ENCODE results near the gene VPS39. TPM values are rescaled to one million over a fixed set of nuclear protein-coding genes. Genes with fewer than 3 reads are reported as not detected.

The VPS39 gene
- total RNA-seq, 1 experiment from 2014 or later = 55.2 TPM

GRCh38 chr15:42184736-42185135 lies 23.4 kb downstream of the VPS39 start:
- intact Hi-C loops (cut with micrococcal nuclease; ENCODE audit: unreplicated experiment) = no loop called here
- Histone ChIP-seq H3K27ac (ENCODE audit: low read length) (no peak overlapping the region), H3K4me1 (ENCODE audit: control insufficient read depth, insufficient read depth, low read length) (no peaks in the 10 kb centered on the region), H3K27me3 (ENCODE audit: control insufficient read depth, insufficient read depth, low read length) (no peaks in the 10 kb centered on the region), H3K9me3 (ENCODE audit: control insufficient read depth, insufficient read depth, low read depth, low read length) (no peaks in the 10 kb centered on the region), H3K36me3 (ENCODE audit: control insufficient read depth, insufficient read depth, low read length) (peaks cover 22% of the 10 kb centered on the region), H3K4me3 (ENCODE audit: low read depth in 2 of 2, low read length in 2 of 2) (no peak overlapping the region)
- in situ Hi-C loops (cut with HindIII; ENCODE audit: low pct_unique_long_range_greater_than_20kb, low sequenced_read_pairs) = no loop called here
- DNase-seq (ENCODE audit: low read depth, low spot score) (no peak), ATAC-seq (no peak)
- POLR2A ChIA-PET = no interaction called here
- TF ChIP-seq POLR2AphosphoS5 (IDR thresholded peaks at IDR 0.05; ENCODE audit: low read depth, low read length) = no peak
- no peak for TF ChIP-seq REST (IDR thresholded peaks at IDR 0.05; ENCODE audit: insufficient read depth in 1 of 2, low read depth in 2 of 2, low read length in 1 of 2)
- no peak for TF ChIP-seq TCF7L2 (IDR thresholded peaks at IDR 0.05; ENCODE audit: low read depth, low read length)
- no peak for TF ChIP-seq SIN3A (IDR thresholded peaks at IDR 0.05; ENCODE audit: borderline replicate concordance, insufficient read depth, low read depth, low read length)
- TF ChIP-seq, protein P1, sequence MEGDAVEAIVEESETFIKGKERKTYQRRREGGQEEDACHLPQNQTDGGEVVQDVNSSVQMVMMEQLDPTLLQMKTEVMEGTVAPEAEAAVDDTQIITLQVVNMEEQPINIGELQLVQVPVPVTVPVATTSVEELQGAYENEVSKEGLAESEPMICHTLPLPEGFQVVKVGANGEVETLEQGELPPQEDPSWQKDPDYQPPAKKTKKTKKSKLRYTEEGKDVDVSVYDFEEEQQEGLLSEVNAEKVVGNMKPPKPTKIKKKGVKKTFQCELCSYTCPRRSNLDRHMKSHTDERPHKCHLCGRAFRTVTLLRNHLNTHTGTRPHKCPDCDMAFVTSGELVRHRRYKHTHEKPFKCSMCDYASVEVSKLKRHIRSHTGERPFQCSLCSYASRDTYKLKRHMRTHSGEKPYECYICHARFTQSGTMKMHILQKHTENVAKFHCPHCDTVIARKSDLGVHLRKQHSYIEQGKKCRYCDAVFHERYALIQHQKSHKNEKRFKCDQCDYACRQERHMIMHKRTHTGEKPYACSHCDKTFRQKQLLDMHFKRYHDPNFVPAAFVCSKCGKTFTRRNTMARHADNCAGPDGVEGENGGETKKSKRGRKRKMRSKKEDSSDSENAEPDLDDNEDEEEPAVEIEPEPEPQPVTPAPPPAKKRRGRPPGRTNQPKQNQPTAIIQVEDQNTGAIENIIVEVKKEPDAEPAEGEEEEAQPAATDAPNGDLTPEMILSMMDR (IDR thresholded peaks at IDR 0.05) = no peak
- CTCF ChIA-PET = no interaction called here
- BruUV-seq (replicated peaks) = no TSS peak

DNA sequence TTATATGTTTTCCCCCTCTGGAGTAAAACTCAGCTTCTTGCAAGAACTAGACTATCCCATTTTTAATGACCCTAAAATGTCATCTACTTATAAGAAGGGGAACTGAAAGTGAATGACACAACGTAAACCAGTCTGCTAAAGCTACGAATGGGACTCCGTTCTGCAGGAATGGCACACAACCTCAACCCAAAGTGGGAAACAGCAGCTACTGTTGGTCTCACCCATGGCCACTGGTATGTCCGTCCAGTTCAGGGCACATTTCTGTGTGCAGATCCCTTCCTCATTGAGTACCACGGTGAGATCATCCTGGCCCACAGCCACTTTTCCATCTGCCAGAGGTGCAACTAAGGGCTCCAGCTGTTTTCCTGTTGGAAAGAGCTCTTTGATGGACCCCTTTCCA lies 23.8 kb downstream of the VPS39 start:
- DNase-seq (ENCODE audit: low read depth, low spot score) (no peak), ATAC-seq (no peak)
- Histone ChIP-seq H3K27me3 (ENCODE audit: control insufficient read depth, insufficient read depth, low read length) (no peaks in the 10 kb centered on the region), H3K4me3 (ENCODE audit: low read depth in 2 of 2, low read length in 2 of 2) (no peak overlapping the region), H3K4me1 (ENCODE audit: control insufficient read depth, insufficient read depth, low read length) (no peaks in the 10 kb centered on the region), H3K27ac (ENCODE audit: low read length) (no peak overlapping the region), H3K9me3 (ENCODE audit: control insufficient read depth, insufficient read depth, low read depth, low read length) (no peaks in the 10 kb centered on the region), H3K36me3 (ENCODE audit: control insufficient read depth, insufficient read depth, low read length) (peaks cover 22% of the 10 kb centered on the region)
- no TSS peak for BruUV-seq (replicated peaks)
- CTCF ChIA-PET = no interaction called here
- in situ Hi-C loops (cut with HindIII; ENCODE audit: low pct_unique_long_range_greater_than_20kb, low sequenced_read_pairs) (no loop called here), intact Hi-C loops (cut with micrococcal nuclease; ENCODE audit: unreplicated experiment) (no loop called here)
- TF ChIP-seq POLR2AphosphoS5 (IDR thresholded peaks at IDR 0.05; ENCODE audit: low read depth, low read length) = no peak
- TF ChIP-seq SIN3A (IDR thresholded peaks at IDR 0.05; ENCODE audit: borderline replicate concordance, insufficient read depth, low read depth, low read length) = no peak
- TF ChIP-seq REST (IDR thresholded peaks at IDR 0.05; ENCODE audit: insufficient read depth in 1 of 2, low read depth in 2 of 2, low read length in 1 of 2) = no peak
- no peak for TF ChIP-seq TCF7L2 (IDR thresholded peaks at IDR 0.05; ENCODE audit: low read depth, low read length)
- TF ChIP-seq, protein P1 (IDR thresholded peaks at IDR 0.05) = no peak
- POLR2A ChIA-PET = no interaction called here

All from Panc1 (cell line).